Activated CD8-positive, alpha-beta memory T cell treated with anti-CD3 and anti-CD28 coated beads for 1 hour (primary cell): ENCODE data around the gene ANXA8.

ENCODE experiments used
- DNase-seq, 2 donors: peaks; one replicate each; pipeline ENCODE4 v3.0.0-alpha.2; 2020; ENCODE audit warnings: low read depth in 1 of 2; ENCODE audit errors: extremely low read depth in 1 of 2

ANXA8 gene

GRCh38 chr10:47449102-47449978 lies 34.6 kb downstream of the ANXA8 start:
- no peak for DNase-seq

DNA sequence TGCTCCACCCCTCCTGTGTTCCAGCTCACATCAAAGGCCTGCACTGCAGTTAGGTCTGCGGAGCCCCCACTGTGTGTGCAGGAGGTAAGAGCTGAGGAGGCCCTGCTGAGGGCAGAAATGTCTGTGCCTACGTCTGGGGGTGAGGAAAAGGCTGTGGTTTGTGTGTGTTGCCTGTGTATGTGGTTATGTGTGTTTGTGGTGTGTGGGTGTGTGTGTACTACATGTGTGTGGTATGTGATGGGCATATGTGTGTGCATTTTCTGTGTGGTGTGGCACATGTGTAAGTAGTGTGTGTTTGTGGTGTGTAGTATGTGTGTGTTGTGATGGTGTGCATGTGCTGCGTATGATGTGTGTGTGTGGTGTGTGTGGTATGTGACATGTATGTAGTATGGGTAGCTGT lies 36.2 kb downstream of the ANXA8 start:
- DNase-seq, result no peak

- DNase-seq, result no peak
These were observed 36.7 kb downstream of the ANXA8 start for GRCh38 chr10:47447209-47447608.

GRCh38 chr10:47445720-47446119 lies 38.2 kb downstream of the ANXA8 start:
- DNase-seq, result no peak

DNA sequence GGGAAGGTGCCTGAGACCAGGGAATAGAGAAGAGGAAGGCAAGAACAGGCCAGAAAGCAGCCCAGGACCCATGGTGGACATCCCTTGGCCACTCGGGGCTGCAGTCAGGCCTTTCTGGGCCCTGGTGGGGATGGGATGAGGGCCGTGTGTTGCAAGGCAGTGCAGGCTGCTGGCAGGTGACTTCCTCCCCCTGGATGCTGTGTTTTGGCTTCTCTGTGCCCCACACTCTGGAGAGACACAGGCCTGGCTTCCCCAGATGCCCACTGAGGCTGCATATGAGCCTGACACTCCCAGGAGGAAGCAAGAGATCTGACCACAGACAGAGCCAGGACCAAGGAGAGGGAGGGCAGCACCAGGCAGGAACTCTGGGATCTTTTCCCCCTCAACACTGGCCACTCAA lies 39.9 kb downstream of the ANXA8 start:
- no peak for DNase-seq

- no peak for DNase-seq
These were observed 40.8 kb downstream of the ANXA8 start for GRCh38 chr10:47443145-47443544.

GRCh38 chr10:47442351-47442750 lies 41.6 kb downstream of the ANXA8 start:
- no peak for DNase-seq

GRCh38 chr10:47441938-47442337 lies 42.0 kb downstream of the ANXA8 start:
- no peak for DNase-seq

DNA sequence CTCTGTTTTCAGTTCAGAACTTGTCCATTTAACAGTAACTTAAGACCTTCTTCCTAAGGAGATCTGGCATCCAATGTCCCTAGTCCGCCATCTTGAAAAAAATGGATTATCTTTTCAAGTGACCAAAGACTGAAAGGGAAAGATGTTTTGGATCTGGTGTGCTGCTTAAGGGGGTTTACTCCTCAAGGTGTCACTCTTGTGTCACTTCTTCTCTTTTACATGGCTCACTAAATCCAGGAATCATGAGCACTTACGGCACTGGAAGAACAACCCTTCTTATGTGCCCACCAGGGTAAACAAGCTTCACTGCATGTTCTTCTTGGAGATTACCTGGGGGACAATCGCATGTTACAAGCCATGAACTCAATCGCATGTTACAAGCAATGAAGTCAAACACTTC lies 43.7 kb downstream of the ANXA8 start:
- no peak for DNase-seq

GRCh38 chr10:47438857-47439474 lies 44.9 kb downstream of the ANXA8 start:
- DNase-seq, result no peak

DNA sequence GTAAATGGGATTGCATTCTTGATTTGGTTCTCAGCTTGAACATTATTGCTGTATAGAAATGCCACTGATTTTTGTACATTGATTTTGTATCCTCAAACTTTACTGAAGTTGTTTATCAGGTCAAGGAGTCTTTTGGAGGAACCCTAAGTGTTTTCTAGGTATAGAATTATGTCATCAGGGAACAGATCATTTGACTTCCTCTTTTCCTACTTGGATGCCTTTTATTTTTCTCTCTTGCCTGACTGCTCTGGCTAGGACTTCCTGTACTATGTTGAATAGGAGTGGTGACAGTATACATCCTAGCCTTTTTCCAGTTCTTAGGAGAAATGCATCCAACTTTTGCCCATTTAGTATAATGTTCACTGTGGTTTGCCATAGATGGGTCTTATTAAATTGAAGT lies 48.8 kb downstream of the ANXA8 start:
- no peak for DNase-seq

- no peak for DNase-seq
These were observed 58.0 kb downstream of the ANXA8 start for GRCh38 chr10:47425813-47426419.

DNA sequence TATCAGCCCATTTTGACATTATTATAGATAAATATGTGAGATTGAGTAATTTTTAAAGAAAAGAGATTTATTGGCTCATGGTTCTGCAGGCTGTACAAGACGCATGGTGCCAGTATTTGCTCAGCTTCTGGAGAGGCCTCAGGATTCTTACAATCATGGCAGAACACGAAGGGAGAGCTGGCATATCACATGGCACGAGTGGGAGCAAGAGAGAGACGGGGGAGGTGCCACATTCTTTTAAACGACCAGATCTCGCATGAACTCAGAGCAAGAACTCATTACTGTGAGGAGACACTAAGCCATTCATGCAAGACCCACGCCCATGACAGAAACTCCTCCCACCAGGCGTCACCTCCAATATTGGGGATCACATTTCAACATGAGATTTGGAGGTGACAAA lies 59.7 kb downstream of the ANXA8 start:
- no peak for DNase-seq

GRCh38 chr10:47423476-47423875 lies 60.4 kb downstream of the ANXA8 start:
- no peak for DNase-seq

DNA sequence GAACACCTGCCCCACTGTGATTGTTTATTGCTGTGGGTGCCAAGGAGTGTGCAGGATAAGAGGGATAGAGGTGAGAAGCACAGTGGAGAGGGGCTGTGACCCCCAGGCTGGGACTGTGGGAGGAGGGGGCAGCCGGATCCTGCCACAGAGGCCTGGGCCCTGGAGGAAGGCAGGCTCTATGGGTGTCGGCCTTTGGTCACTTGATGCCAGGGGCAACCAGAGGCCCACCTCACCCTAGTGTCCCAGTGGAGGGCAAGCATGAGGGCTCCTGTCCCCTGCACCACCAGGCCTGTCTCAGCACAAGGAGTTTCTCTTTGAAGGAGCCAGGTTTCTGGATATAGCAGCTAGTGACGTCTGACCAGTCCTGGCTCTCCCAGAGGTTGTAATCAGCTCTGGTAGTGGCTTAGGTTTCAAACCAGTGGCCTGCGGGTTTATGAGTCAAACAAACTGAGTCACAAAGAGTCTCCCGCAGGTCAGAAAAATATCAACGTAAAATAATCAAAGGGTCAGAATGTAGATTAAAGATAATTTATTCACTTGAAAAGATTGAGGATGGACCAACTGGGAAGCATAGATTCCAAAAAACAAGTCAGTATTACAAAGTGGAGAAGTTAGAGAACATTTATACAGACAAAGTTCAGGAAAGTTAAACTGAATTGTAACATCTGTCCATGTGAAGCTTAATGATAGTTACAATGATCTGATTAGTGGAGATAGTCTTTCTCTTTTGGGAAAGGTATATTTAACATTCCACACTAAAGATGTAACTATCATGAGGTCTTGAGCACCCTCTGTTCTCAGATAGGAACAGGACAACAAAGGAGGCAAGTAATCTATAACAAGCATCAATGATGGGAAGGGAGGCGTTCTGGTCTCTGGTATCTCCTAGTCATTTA lies 62.6 kb downstream of the ANXA8 start:
- no peak for DNase-seq

DNA sequence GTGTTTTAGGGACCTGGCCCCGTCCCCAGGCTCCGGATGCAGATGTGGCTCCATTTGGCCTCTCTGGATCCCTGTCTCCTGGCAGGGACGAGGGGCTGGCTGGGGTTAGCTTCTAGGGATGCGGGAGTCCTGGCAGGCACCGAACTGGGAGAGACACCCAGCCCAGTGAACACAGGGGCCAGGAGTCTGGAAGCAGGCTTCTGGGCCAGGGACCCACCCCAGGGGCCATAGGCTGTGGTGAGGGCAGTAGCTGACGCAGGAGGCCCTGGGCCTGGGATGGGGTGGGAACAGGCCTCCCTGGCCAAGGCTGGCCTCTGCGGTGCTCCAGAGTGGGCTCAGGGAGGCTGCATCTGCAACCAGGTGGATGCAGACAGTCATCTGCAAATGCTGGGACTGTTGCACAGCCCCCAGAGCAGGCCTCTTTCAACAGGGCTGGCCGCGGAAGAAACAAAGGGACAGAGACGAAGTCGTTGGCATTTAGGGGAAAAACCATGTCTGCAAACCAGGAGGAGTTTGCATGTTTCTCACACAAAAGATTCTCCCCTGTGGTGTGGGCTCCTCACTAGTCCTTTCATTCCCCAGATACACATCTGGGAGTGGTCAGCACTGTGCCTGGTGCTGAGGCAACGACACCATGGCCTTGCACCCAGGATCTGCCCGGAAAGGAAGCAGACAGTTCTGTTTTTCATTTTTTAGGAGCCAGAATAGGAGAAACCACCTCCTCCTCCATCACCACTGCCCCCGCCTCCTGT lies 63.4 kb downstream of the ANXA8 start:
- DNase-seq, result no peak

- DNase-seq, result no peak
These were observed 64.5 kb downstream of the ANXA8 start for GRCh38 chr10:47419421-47419820.

GRCh38 chr10:47418966-47419365 lies 64.9 kb downstream of the ANXA8 start:
- no peak for DNase-seq

DNA sequence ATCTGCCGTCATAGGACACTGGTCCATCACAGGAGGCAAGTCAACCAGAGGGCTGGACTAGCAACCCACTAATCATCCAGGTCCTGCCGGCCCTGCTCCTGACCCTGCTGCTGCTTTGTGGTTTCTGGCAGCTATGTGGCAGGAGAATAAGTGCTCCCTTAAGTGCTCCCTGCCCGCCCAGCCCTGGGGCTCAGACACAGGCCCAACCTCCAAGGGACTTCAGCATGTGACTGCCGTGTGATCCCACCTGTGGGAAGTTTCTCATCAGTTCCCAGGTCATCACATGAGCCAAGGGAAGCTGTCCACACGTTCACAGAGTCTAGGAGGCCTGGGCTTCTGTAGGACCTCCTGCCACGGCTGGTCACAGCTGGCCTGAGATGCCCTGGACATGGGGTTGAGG lies 65.6 kb downstream of the ANXA8 start:
- DNase-seq, result no peak
